Colonic mucosa (tissue), 4 donors: ENCODE data around the gene EML1. TPM values are rescaled to one million over a fixed set of nuclear protein-coding genes. Genes with fewer than 3 reads are reported as not detected.

ENCODE experiments used
- DNase-seq: peaks from one replicate; pipeline ENCODE4 v3.0.0-alpha.2; 2020
- H3K27ac ChIP-seq: fragments of 200-600 bp; one replicate; pipeline ENCODE4 v1.8.0; 2021
- H3K27me3 ChIP-seq: fragments of 200-600 bp; one replicate; pipeline ENCODE4 v1.8.0; 2021
- H3K36me3 ChIP-seq: fragments of 200-600 bp; one replicate; pipeline ENCODE4 v1.8.0; 2021
- H3K4me1 ChIP-seq: fragments of 200-600 bp; one replicate; pipeline ENCODE4 v1.8.0; 2021; ENCODE audit warnings: mild to moderate bottlenecking
- H3K4me3 ChIP-seq: fragments of 200-600 bp; one replicate; pipeline ENCODE4 v1.8.0; 2021
- H3K9ac ChIP-seq, 2 donors: one replicate each; pipeline ENCODE4 v1.7.0; 2013; ENCODE audit warnings: control low read depth in 2 of 2, low read depth in 2 of 2, low read length in 2 of 2
- H3K9me3 ChIP-seq: fragments of 200-600 bp; one replicate; pipeline ENCODE4 v1.8.0; 2021
- intact Hi-C: fragments of 100-400 bp; cut with DNase I; formaldehyde crosslinking; loops from one replicate; pipeline ENCODE4 v1.14.1; 2022
- total RNA-seq, 2 donors: library from RNA; stranded (reverse); fragmentation: NEBNext Ultra II Directional in 1 of 2; extraction: Animal tissue kit (Norgen Biotek cat#: 25700) in 1 of 2; gene quantifications; one replicate each; pipeline ENCODE4 v1.2.1, GENCODE V29; 2021
- TF ChIP-seq, protein P1 (sequence below): fragments of 200-600 bp; IDR thresholded peaks from one replicate; pipeline ENCODE4 v1.8.0; 2022; ENCODE audit warnings: antibody characterized with exemption, mild to moderate bottlenecking
- donor health status: healthy.
- donor health status: DM: no; HTN: no; CAD: no.
- donor health status: DM: no; HTN: no; CAD: no.

The EML1 gene
- total RNA-seq, 2 donors from 2014 or later, result 3.6 to 14.2 TPM

- no peaks in the 10 kb centered on the region for H3K9me3 ChIP-seq
- no peaks in the 10 kb centered on the region for H3K36me3 ChIP-seq
- H3K4me3 ChIP-seq, result no peak overlapping the region
- H3K4me1 ChIP-seq, result no peaks in the 10 kb centered on the region
- TF ChIP-seq, protein P1, sequence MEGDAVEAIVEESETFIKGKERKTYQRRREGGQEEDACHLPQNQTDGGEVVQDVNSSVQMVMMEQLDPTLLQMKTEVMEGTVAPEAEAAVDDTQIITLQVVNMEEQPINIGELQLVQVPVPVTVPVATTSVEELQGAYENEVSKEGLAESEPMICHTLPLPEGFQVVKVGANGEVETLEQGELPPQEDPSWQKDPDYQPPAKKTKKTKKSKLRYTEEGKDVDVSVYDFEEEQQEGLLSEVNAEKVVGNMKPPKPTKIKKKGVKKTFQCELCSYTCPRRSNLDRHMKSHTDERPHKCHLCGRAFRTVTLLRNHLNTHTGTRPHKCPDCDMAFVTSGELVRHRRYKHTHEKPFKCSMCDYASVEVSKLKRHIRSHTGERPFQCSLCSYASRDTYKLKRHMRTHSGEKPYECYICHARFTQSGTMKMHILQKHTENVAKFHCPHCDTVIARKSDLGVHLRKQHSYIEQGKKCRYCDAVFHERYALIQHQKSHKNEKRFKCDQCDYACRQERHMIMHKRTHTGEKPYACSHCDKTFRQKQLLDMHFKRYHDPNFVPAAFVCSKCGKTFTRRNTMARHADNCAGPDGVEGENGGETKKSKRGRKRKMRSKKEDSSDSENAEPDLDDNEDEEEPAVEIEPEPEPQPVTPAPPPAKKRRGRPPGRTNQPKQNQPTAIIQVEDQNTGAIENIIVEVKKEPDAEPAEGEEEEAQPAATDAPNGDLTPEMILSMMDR, result no peak
- peaks cover 26% of the 10 kb centered on the region for H3K27me3 ChIP-seq
- DNase-seq, result no peak
- intact Hi-C loops, result no loop called here
- H3K27ac ChIP-seq, result no peak overlapping the region
- H3K9ac ChIP-seq, result no peak overlapping the region
Measured at GRCh38 chr14:99968941-99969340, 175.7 kb downstream of the EML1 start.

DNA sequence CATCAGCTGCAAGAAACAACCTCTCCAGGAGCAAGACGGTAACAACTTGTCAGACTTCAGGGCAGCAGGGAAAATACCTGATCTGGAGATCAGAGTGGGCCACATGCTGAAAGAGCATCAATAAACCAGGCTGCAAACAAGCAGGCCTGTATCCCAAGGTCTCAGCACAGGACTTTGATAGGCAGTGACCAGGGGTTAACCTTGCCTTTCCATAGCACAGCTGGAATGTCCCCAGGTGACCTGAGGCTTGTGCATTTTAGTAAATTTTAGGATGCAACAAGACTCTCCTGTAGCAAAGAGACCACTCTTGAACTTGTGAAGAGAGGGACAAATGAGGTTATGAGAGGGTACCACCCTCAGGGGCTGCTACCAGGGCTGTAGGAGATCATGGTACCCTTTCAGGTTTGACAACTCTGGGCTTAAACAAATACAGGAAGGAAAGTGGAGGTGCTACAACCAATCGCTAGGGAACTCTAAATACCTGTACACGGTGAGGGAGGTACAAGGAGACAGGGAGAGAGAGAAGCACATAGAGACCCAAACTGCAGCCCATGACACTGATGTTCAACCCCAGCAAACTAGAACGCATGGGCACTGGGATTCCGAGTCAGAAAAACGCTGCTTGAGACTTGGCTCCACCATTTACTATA is 176.6 kb downstream of the EML1 start:
- no peaks in the 10 kb centered on the region for H3K9me3 ChIP-seq
- TF ChIP-seq, protein P1, result no peak

DNA sequence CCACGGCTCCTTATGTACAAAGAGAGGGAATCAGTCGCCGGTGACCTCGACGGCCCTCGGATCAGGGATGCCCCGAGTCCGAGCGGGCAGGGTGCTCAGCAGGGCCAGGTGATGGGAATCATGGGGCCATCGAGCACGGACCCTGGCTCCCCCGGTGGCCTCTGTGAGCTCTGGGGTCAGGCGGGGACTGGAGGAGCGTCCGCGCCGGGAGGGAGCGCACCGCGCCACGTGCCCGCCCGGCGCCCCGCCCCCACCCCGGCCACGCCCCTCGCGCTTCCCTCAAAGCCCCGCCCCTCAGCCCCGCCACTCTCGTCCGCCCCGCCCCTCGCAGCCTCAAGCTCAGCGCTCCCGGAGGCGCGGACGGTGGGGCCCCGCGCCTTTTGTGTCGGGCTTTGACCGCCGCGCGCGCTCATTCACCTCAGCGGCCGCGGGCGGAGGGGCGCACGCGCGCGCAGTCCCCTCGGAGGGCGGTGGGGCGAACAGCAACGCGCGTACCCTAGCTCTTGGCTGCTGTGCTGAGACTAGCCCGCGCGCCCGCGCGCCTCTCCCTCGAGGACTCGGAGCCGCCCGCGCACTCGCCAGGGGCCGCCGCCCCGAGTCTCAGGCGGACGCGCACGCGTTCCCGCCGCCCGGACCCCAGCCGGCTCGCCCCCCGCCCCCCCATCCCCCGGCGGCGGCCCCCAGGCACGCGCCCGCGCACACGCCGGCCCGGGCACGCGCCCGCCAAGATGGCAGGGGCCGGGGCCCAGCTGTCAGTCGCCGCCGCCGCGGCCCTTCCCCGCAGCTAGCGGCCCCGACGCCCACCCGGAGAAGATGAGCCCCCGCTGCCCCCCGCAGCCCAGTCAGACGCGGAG is 178.1 kb downstream of the EML1 start:
- H3K4me1 ChIP-seq, result no peaks in the 10 kb centered on the region
- no peaks in the 10 kb centered on the region for H3K36me3 ChIP-seq
- H3K9me3 ChIP-seq, result no peaks in the 10 kb centered on the region
- TF ChIP-seq, protein P1, result no peak
- H3K27ac ChIP-seq, result no peak overlapping the region
- peak overlapping the region; percentile 53 for H3K4me3 ChIP-seq
- peak; percentile 68 for DNase-seq
- intact Hi-C loops, result no loop called here
- H3K27me3 ChIP-seq, result peaks cover 26% of the 10 kb centered on the region
- H3K9ac ChIP-seq, result peak overlapping the region in 1 of 2 donors; percentile 56

More for the DNA sequence above, 176.6 kb downstream of the EML1 start:
- Histone ChIP-seq H3K27ac (no peak overlapping the region), H3K27me3 (peaks cover 26% of the 10 kb centered on the region), H3K4me3 (no peak overlapping the region), H3K4me1 (no peaks in the 10 kb centered on the region), H3K9ac (no peak overlapping the region), H3K36me3 (no peaks in the 10 kb centered on the region)
- intact Hi-C loops, result no loop called here
- DNase-seq, result no peak

DNA sequence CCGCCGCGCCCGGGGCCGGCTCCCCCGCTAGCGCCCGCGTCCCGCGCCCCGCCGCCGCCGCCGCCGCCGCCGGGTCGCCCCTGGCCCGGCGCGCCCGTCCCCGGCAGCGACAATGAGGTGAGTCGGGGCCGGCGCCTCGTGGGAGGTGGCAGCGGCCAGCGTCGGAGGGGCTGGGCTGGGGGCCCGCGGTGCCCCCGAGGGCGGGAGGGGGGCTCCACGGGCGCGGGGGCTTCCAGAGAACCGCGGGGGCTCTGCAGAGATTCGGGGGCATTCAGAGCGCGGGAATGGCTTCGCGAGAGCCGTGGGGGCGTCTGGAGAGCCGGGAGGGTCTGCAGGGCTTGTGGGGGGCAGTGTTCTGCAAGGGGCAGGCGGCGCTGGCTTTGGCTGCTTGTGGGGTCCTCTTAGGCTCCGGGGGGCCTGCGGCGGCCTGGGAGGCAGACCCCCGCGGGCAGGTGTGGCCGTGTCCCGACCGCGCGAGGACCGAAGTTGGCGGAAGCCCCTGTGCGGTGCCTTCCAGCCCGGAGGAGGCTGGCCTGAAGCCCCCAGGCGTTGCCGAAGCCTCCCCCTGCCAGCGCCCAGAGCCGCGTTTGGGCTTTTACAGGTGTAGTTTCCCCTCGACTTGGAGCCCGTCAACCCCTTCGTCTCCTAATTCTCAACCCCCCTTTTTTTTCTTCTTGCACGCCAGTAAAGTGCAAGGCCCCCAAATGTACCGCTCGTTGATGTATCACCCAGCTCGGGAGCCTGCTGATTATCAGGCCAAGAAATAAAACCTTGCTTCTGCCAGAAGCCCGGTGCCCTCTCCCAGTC is 178.9 kb downstream of the EML1 start:
- H3K4me1 ChIP-seq, result no peaks in the 10 kb centered on the region
- intact Hi-C loops, result no loop called here
- peak overlapping the region; percentile 51 to 79 for H3K9ac ChIP-seq
- no peak for DNase-seq
- H3K4me3 ChIP-seq, result peak overlapping the region; percentile 52
- H3K27me3 ChIP-seq, result peaks cover 26% of the 10 kb centered on the region
- TF ChIP-seq, protein P1, result no peak
- no peaks in the 10 kb centered on the region for H3K9me3 ChIP-seq
- no peak overlapping the region for H3K27ac ChIP-seq
- no peaks in the 10 kb centered on the region for H3K36me3 ChIP-seq

DNA sequence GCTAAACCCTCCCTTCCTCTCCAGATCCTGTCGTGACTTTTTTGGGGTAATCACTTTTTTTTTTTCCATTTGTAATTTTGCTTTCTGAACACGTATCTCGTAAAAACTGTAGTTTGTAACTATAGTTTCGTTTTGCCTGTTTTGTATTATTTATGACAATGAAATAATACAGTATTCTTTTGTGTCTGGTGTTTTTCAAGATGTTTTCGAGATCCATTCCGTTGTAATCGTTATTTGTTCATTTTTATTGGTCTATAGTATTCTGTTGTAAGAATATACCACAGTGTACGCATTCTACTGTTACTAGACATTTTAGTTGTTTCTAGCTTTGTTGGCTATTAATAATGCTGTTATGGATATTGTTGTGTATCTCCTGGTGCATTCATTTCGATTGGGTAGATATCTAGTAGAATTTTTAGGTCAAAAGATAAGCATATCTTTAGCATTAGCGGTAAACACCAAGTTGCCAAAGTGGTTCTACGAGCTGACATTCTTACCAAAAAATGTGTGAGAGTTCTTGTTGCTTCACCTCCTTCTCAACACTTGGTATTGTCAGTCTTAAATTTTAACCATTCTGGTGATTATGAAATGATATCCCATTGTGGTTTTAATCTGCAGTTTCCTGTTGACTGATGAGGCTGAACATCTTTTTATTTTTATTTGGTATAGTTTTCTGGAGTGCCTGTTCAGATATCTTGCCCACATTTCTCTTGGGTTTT is 179.7 kb downstream of the EML1 start:
- Histone ChIP-seq H3K9me3 (no peaks in the 10 kb centered on the region), H3K4me3 (peak overlapping the region; percentile 52), H3K36me3 (no peaks in the 10 kb centered on the region), H3K27me3 (peaks cover 26% of the 10 kb centered on the region), H3K27ac (no peak overlapping the region), H3K9ac (peak overlapping the region in 1 of 2 donors; percentile 79), H3K4me1 (no peaks in the 10 kb centered on the region)
- TF ChIP-seq, protein P1, result no peak
- DNase-seq, result no peak
- intact Hi-C loops, result no loop called here
